ENCODE measurements around the gene PGAP3.
A peak's percentile ranks its signal among the peaks of the same experiment; 100 is the strongest.

PGAP3 gene

GRCh38 chr17:39655105-39655504, 32.8 kb downstream of the PGAP3 start:
- no peak for DNase-seq

- peak; percentile 73 to 82 for DNase-seq
These were observed 34.1 kb downstream of the PGAP3 start for GRCh38 chr17:39653662-39654331.

- DNase-seq, result no peak
These were observed 34.6 kb downstream of the PGAP3 start for GRCh38 chr17:39653316-39653661.

- DNase-seq, result no peak
These were observed 35.1 kb downstream of the PGAP3 start for GRCh38 chr17:39652587-39653315.

- DNase-seq, result no peak
These were observed 35.8 kb downstream of the PGAP3 start for GRCh38 chr17:39651923-39652586.

- DNase-seq, result no peak
These were observed 37.7 kb downstream of the PGAP3 start for GRCh38 chr17:39650121-39650579.

- no peak for DNase-seq
These were observed 39.1 kb downstream of the PGAP3 start for GRCh38 chr17:39648616-39649366.

GRCh38 chr17:39647256-39647655, 40.6 kb downstream of the PGAP3 start:
- no peak for DNase-seq

GRCh38 chr17:39643271-39643670, 44.6 kb downstream of the PGAP3 start:
- DNase-seq, result no peak

- DNase-seq, result no peak
These were observed 45.4 kb downstream of the PGAP3 start for GRCh38 chr17:39642291-39643074.

- no peak for DNase-seq
These were observed 46.0 kb downstream of the PGAP3 start for GRCh38 chr17:39641883-39642282.

- no peak for DNase-seq
These were observed 46.8 kb downstream of the PGAP3 start for GRCh38 chr17:39641097-39641496.

GRCh38 chr17:39640591-39641031, 47.2 kb downstream of the PGAP3 start:
- no peak for DNase-seq

- no peak for DNase-seq
These were observed 48.0 kb downstream of the PGAP3 start for GRCh38 chr17:39639566-39640458.

- no peak for DNase-seq
These were observed 48.8 kb downstream of the PGAP3 start for GRCh38 chr17:39639043-39639442.

GRCh38 chr17:39638317-39638716, 49.5 kb downstream of the PGAP3 start:
- DNase-seq, result no peak

- peak; percentile 89 to 91 for DNase-seq
These were observed 50.7 kb downstream of the PGAP3 start, which contains the start of gene STARD3 for GRCh38 chr17:39636927-39637736. Gene STARD3, plus strand, starts transcription at chr17:39637144. Its CDS starts 16,388 bp downstream, at chr17:39653532.

- no peak for DNase-seq
These were observed 51.3 kb downstream of the PGAP3 start for GRCh38 chr17:39636587-39636926.

GRCh38 chr17:39635614-39636176, 52.2 kb downstream of the PGAP3 start:
- DNase-seq, result no peak

- peak in 1 of 2 donors; percentile 53 for DNase-seq
These were observed 53.4 kb downstream of the PGAP3 start for GRCh38 chr17:39634384-39634871.
